Naive thymus-derived CD4-positive, alpha-beta T cell (primary cell): ENCODE measurements around the gene DENND4C. TPM values are rescaled to one million over a fixed set of nuclear protein-coding genes. Genes with fewer than 3 reads are reported as not detected.
A peak's percentile ranks its signal among the peaks of the same experiment; 100 is the strongest.
"Not testable (repeated sequence)": the region's sequence is repeated elsewhere in the genome, so short reads cannot be mapped to it uniquely, and the experiment has no call there.

ENCODE experiments used
- ATAC-seq: fragments of 150-1000 bp; cut with Tn5 transposase; 2 replicates; pipeline ENCODE4 v1.10.0; 2021; ENCODE audit warnings: mild to moderate bottlenecking, moderate library complexity
- CTCF ChIA-PET: fragments of 350-600 bp; sonication (Branson Sonifier 250); formaldehyde crosslinking; loops from one replicate; lab custom pipeline; 2021; ENCODE audit warnings: antibody characterized with exemption; lab: Charles Lee
- POLR2A ChIA-PET: fragments of 350-600 bp; sonication (Branson Sonifier 250); formaldehyde crosslinking; loops from one replicate; lab custom pipeline; 2021; ENCODE audit warnings: antibody characterized with exemption, inconsistent platforms; lab: Charles Lee
- DNase-seq, 9 donors: peaks; one replicate each; pipeline versions ENCODE4 v3.0.0 to v3.0.0-alpha.2; 2020 to 2022; ENCODE audit warnings: mixed read lengths in 1 of 9
- H3K27ac ChIP-seq: one replicate; pipeline ENCODE4 v1.7.0; 2013; ENCODE audit warnings: mild to moderate bottlenecking, low read depth, low read length, moderate library complexity
- H3K27me3 ChIP-seq, 2 donors: one replicate each; pipeline ENCODE4 v1.7.0; 2013; ENCODE audit warnings: low read length in 2 of 2, mild to moderate bottlenecking in 2 of 2, moderate library complexity in 2 of 2; ENCODE audit not compliant: control insufficient read depth in 2 of 2, insufficient read depth in 2 of 2
- H3K36me3 ChIP-seq, 3 experiments: 1 replicate in 2 of 3; 2 replicates in 1 of 3; pipeline ENCODE4 v1.7.0; 2013; ENCODE audit warnings: low read length in 3 of 3, mild to moderate bottlenecking in 3 of 3, moderate library complexity in 1 of 3; ENCODE audit not compliant: insufficient read depth in 3 of 3, control insufficient read depth in 2 of 3
- H3K4me1 ChIP-seq, 2 donors: one replicate each; pipeline ENCODE4 v1.7.0; 2013; ENCODE audit warnings: low read length in 2 of 2, mild to moderate bottlenecking in 2 of 2, moderate library complexity in 1 of 2; ENCODE audit not compliant: control insufficient read depth in 2 of 2, insufficient read depth in 2 of 2
- H3K4me3 ChIP-seq: 2 replicates; pipeline ENCODE4 v1.7.0; 2013; ENCODE audit warnings: mild to moderate bottlenecking, low read length
- H3K9me3 ChIP-seq, 3 experiments: 1 replicate in 2 of 3; 2 replicates in 1 of 3; pipeline ENCODE4 v1.7.0; 2013; ENCODE audit warnings: low read length in 3 of 3; ENCODE audit not compliant: control insufficient read depth in 2 of 3
- H3K27ac Mint-ChIP-seq, 9 donors: one replicate each; pipeline ENCODE4 v1.8.0; 2020 to 2022; ENCODE audit warnings: mixed read lengths in 9 of 9, mild to moderate bottlenecking in 8 of 9, moderate library complexity in 5 of 9, inconsistent platforms in 2 of 9
- H3K27me3 Mint-ChIP-seq, 5 donors: one replicate each; pipeline ENCODE4 v1.8.0; 2021 to 2022; ENCODE audit warnings: mixed read lengths in 5 of 5, mild to moderate bottlenecking in 1 of 5
- H3K36me3 Mint-ChIP-seq, 5 donors: one replicate each; pipeline ENCODE4 v1.8.0; 2020 to 2022; ENCODE audit warnings: mixed read lengths in 5 of 5, mild to moderate bottlenecking in 3 of 5, inconsistent platforms in 1 of 5
- H3K4me1 Mint-ChIP-seq, 7 donors: one replicate each; pipeline ENCODE4 v1.8.0; 2020 to 2022; ENCODE audit warnings: mixed read lengths in 7 of 7, mild to moderate bottlenecking in 3 of 7, inconsistent platforms in 1 of 7
- H3K4me3 Mint-ChIP-seq, 10 donors: one replicate each; pipeline ENCODE4 v1.8.0; 2020 to 2022; ENCODE audit warnings: mild to moderate bottlenecking in 10 of 10, mixed read lengths in 10 of 10, moderate library complexity in 6 of 10, inconsistent platforms in 2 of 10
- H3K9me3 Mint-ChIP-seq, 11 donors: one replicate each; pipeline ENCODE4 v1.8.0; 2020 to 2022; ENCODE audit warnings: mixed read lengths in 11 of 11, mild to moderate bottlenecking in 4 of 11, inconsistent platforms in 1 of 11, moderate library complexity in 1 of 11
- intact Hi-C, 2 donors: fragments of 100-400 bp; cut with micrococcal nuclease; formaldehyde crosslinking; loops; one replicate each; pipeline ENCODE4 v1.15.1; 2023
- polyA plus RNA-seq, 2 donors: library from polyadenylated mRNA; unstranded; fragments of 300-500 nt; fragmentation: Illumina TruSeq; gene quantifications; one replicate each; pipeline ENCODE4 v1.2.3, GENCODE V29; 2021
- total RNA-seq, 6 experiments: library from RNA in 5 of 6; stranded (reverse) in 5 of 6; gene quantifications; 1 replicate in 5 of 6; 2 replicates in 1 of 6; pipeline ENCODE4 v1.2.3 and lab custom pipeline; 2021 to 2026

DENND4C gene
- total and polyA plus RNA-seq, 7 experiments from 2014 or later: 34.7 to 77.5 (median 46.9) TPM

DNA sequence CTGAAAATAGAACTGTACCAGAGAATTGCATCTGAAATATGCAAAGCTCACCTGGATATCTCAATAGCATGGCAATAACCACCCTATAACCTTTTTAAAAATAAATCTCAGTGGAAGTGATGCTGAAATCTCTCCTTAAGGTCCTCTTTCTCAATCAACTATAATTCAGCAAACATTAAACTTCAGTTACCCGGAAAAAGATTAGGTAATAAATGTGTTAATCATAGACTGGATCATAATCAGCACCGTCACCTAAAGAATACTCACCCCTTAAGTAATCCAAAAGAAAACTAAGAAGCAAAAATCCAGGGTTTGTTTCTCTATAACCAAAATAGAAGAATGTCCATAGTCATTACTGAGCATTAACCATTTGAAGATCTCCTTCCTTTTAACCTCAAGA, 44.3 kb upstream of the DENND4C start:
- ATAC-seq: no peak
- Histone ChIP-seq H3K36me3 (no peaks in the 10 kb centered on the region), H3K4me1 (peaks cover 11 to 17% of the 10 kb centered on the region in 2 donors), H3K27ac (no peak overlapping the region), H3K4me3 (no peak overlapping the region), H3K9me3 (no peaks in the 10 kb centered on the region), H3K27me3 (no peaks in the 10 kb centered on the region)
- Mint-ChIP-seq H3K9me3 (no peaks in the 10 kb centered on the region), H3K36me3 (no peaks in the 10 kb centered on the region), H3K4me3 (no peak overlapping the region), H3K27me3 (peaks cover 0 to 2% (median 0%) of the 10 kb centered on the region in 5 donors), H3K27ac (peak overlapping the region in 3 of 9 donors; percentile 44 to 97 (median 65)), H3K4me1 (peaks cover 6 to 21% (median 13%) of the 10 kb centered on the region in 7 donors)
- DNase-seq: no peak
- intact Hi-C loops: no loop called here
- POLR2A ChIA-PET: no interaction called here
- CTCF ChIA-PET: no interaction called here

- no peaks in the 10 kb centered on the region for H3K36me3 ChIP-seq
- no peak overlapping the region for H3K27ac Mint-ChIP-seq
- no peaks in the 10 kb centered on the region for H3K9me3 Mint-ChIP-seq
- POLR2A ChIA-PET: no interaction called here
- DNase-seq: no peak
- H3K4me3 ChIP-seq: no peak overlapping the region
- intact Hi-C loops: no loop called here
- peaks cover 6 to 18% (median 9%) of the 10 kb centered on the region in 7 donors for H3K4me1 Mint-ChIP-seq
- ATAC-seq: no peak
- peaks cover 8 to 9% of the 10 kb centered on the region in 2 donors for H3K4me1 ChIP-seq
- no peaks in the 10 kb centered on the region for H3K27me3 ChIP-seq
- CTCF ChIA-PET: no interaction called here
- peaks cover 0 to 5% (median 1%) of the 10 kb centered on the region in 5 donors for H3K27me3 Mint-ChIP-seq
- no peaks in the 10 kb centered on the region for H3K9me3 ChIP-seq
- H3K4me3 Mint-ChIP-seq: no peak overlapping the region
- H3K36me3 Mint-ChIP-seq: no peaks in the 10 kb centered on the region
- no peak overlapping the region for H3K27ac ChIP-seq
These were observed 41.7 kb upstream of the DENND4C start for GRCh38 chr9:19188771-19189170.

DNA sequence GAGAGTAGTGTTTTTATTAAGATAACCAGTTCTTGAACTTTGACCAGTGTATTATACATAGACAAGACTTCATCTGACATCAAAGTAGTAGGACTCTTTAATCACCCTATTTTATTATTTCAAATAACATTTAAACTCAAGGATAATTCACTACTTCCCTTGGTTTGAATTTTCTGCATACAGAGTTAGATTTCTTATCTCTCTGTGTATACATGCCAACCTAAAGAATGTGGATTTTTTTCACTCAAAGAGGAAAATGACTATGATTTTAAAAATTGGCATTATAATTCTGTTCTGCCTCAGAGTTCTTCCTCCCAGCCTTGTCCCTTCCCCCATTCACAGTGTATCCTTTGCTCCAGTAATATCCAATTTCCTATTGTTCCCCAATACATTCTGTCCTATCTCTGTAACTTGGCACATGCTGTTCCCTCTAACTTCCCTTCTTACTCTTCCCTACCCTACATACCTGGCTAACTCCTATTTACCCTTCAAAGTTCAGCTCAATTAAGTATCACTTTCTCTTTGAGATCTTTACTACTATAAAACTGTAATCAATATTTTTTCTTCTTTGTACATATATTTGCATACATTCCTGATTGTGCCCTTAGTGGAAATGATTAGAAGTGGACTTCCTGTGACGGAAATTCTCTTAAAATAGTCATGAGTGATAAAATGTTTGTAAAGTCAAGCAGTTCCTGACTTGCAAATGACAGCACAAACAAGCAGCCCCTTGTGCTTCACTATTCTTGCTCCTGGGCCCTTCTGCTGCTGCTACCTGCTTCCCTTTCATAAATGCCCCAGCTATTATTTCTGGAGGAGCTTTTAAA, 38.1 kb upstream of the DENND4C start:
- Mint-ChIP-seq H3K36me3 (no peaks in the 10 kb centered on the region), H3K4me1 (peaks cover 0 to 5% (median 0%) of the 10 kb centered on the region in 7 donors), H3K9me3 (peaks cover 0 to 3% (median 0%) of the 10 kb centered on the region in 11 donors), H3K27ac (no peak overlapping the region), H3K4me3 (no peak overlapping the region), H3K27me3 (peaks cover 0 to 5% (median 4%) of the 10 kb centered on the region in 5 donors)
- no peaks in the 10 kb centered on the region for H3K4me1 ChIP-seq
- POLR2A ChIA-PET: no interaction called here
- no peak overlapping the region for H3K4me3 ChIP-seq
- H3K27ac ChIP-seq: no peak overlapping the region
- no peaks in the 10 kb centered on the region for H3K27me3 ChIP-seq
- H3K9me3 ChIP-seq: no peaks in the 10 kb centered on the region
- CTCF ChIA-PET: no interaction called here
- ATAC-seq (no peak), DNase-seq (no peak)
- no peaks in the 10 kb centered on the region for H3K36me3 ChIP-seq
- intact Hi-C loops: no loop called here

DNA sequence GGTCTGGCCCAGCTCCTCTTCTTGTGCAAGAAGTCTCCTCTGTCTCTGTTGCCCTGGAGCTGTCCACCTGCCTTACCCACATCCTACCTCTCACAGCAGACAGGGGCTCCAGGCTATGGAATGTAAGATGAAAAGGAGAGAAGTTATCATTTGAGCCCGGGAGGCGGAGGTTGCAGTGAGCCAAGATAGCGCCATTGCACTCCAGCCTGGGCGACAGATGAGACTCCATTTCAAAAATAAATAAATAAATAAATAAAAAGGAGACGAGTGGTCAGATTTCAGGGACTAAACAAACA, 37.5 kb upstream of the DENND4C start:
- ChIA-PET POLR2A (no interaction called here), CTCF (no interaction called here)
- peaks cover 0 to 3% (median 0%) of the 10 kb centered on the region in 11 donors for H3K9me3 Mint-ChIP-seq

DNA sequence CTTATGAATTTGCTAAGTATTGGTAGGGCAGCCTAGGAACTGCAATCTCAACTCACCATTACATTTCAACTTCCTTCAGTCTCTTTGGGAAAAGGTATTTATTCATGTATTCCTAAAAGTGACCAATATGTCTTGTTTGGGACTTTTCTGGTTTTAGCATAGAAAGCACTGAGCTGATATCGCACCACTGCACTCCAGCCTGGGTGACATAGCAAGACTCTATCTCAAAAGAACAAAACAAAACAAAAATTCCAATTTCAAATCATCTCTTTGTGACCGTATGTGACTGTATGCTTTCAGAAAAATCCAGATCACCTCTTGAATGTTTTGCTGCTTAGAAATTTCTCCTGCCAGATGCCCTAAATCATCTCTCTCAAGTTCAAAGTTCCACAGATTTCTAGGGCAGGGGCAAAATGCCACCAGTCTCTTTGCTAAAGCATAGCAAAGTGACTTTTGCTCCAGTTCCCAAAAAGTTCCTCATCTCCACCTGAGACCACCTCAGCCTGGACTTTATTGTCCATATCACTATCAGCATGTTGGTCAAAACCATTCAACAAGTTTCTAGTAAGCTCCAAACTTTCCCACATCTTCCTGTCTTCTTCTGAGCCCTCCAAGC, 37.0 kb upstream of the DENND4C start:
- H3K36me3 ChIP-seq, H3K4me3 ChIP-seq, ATAC-seq, H3K27me3 ChIP-seq, H3K27ac ChIP-seq, intact Hi-C loops, H3K9me3 ChIP-seq, H3K4me3 Mint-ChIP-seq, POLR2A ChIA-PET, H3K4me1 ChIP-seq, DNase-seq, H3K27me3 Mint-ChIP-seq, H3K9me3 Mint-ChIP-seq, H3K4me1 Mint-ChIP-seq, H3K36me3 Mint-ChIP-seq, CTCF ChIA-PET: not testable (repeated sequence)
- peak overlapping the region in 1 of 9 donors; percentile 0 for H3K27ac Mint-ChIP-seq

More for the DNA sequence above, 37.5 kb upstream of the DENND4C start:
- H3K4me1 Mint-ChIP-seq: peaks cover 0 to 5% (median 0%) of the 10 kb centered on the region in 7 donors
- Histone ChIP-seq H3K9me3 (no peaks in the 10 kb centered on the region), H3K27me3 (no peaks in the 10 kb centered on the region), H3K4me1 (no peaks in the 10 kb centered on the region), H3K4me3 (no peak overlapping the region), H3K36me3 (no peaks in the 10 kb centered on the region), H3K27ac (no peak overlapping the region)
- no peak for DNase-seq
- no peak for ATAC-seq
- H3K27me3 Mint-ChIP-seq: peaks cover 0 to 5% (median 4%) of the 10 kb centered on the region in 5 donors
- no peak overlapping the region for H3K4me3 Mint-ChIP-seq
- H3K27ac Mint-ChIP-seq: no peak overlapping the region
- intact Hi-C loops: no loop called here
- no peaks in the 10 kb centered on the region for H3K36me3 Mint-ChIP-seq

DNA sequence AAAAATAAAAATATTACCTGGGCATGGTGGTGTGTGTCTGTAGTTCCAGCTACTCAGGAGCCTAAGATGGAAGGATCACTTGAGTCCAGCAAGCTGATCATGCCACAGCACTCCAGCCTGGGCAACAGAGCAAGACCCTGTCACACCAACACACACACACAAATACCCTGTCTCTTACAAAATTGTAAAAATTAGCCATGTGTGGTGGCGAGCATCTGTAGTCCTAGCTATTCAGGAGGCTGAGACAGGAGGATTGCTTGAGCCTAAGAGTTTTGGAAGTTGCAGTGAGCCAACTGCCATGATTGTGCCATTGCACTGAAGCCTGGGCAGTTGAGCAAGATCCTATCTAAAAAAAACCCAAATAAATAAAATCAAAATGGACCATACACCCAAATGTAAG, 32.1 kb upstream of the DENND4C start:
- Histone ChIP-seq H3K4me1 (no peaks in the 10 kb centered on the region), H3K27me3 (no peaks in the 10 kb centered on the region), H3K27ac (no peak overlapping the region), H3K4me3 (no peak overlapping the region), H3K36me3 (no peaks in the 10 kb centered on the region), H3K9me3 (no peaks in the 10 kb centered on the region)
- peaks cover 0 to 3% (median 0%) of the 10 kb centered on the region in 11 donors for H3K9me3 Mint-ChIP-seq
- H3K27ac Mint-ChIP-seq: no peak overlapping the region
- ATAC-seq (no peak), DNase-seq (no peak)
- H3K4me1 Mint-ChIP-seq: peaks cover 0 to 6% (median 0%) of the 10 kb centered on the region in 7 donors
- CTCF ChIA-PET: interaction anchor here (0.6 kb wide), 1 partner anchor 9 kb away, joined by 3 read pairs; no protein-coding TSS in a partner anchor
- H3K27me3 Mint-ChIP-seq: peaks cover 0 to 7% (median 0%) of the 10 kb centered on the region in 5 donors
- intact Hi-C loops: no loop called here
- no peaks in the 10 kb centered on the region for H3K36me3 Mint-ChIP-seq
- POLR2A ChIA-PET: interaction anchor here (0.7 kb wide), 1 partner anchor 92 kb away, joined by 6 read pairs; no protein-coding TSS in a partner anchor
- H3K4me3 Mint-ChIP-seq: no peak overlapping the region
